ENCODE data around the gene RTP3.

RTP3 gene

GRCh38 chr3:46542344-46542743, 44.6 kb downstream of the RTP3 start:
- no peak for TF ChIP-seq CTCF (IDR thresholded peaks at IDR 0.05)

- TF ChIP-seq CTCF (IDR thresholded peaks at IDR 0.05): no peak
Observed at GRCh38 chr3:46542801-46543201, 45.0 kb downstream of the RTP3 start.

DNA sequence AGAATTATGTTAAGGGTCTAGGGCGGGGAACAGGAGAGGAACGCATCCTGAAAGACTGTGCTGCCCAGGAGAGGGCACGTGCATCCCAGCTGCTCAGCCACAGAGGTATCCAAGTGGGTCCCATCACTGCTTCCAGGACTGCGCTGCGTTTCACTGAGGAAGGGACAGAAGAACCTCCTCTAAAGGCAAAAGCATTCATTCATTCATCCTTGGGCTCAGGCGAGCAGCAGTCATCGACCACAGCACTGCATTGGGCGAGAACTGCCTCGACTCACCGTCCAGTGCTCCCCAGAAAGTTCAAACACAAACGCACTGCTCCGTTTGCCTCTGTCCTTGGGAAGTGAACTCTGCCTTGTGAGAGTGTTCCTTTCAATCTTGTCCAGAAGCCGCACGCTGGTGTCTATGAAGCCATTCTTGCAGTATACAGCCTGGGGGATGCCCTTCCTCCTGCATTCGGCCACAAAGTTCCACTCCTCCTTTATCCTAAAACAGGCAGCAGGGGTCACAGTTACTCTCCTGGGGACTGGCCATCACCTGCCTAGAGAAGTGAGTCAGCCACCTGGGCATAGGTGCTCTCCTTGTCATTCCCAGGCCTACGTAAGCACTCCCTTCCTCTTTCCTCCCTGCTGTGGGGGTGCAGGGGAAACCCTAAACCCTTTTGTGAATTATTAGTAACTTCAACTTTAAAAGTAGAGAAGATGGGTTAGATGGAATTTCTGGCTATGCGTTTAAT, 47.2 kb downstream of the RTP3 start:
- TF ChIP-seq CTCF (IDR thresholded peaks at IDR 0.05): no peak

GRCh38 chr3:46545818-46546630, 48.2 kb downstream of the RTP3 start:
- no peak for TF ChIP-seq CTCF (IDR thresholded peaks at IDR 0.05)

- TF ChIP-seq CTCF (IDR thresholded peaks at IDR 0.05): no peak
Observed at GRCh38 chr3:46546896-46547440, 49.2 kb downstream of the RTP3 start.

DNA sequence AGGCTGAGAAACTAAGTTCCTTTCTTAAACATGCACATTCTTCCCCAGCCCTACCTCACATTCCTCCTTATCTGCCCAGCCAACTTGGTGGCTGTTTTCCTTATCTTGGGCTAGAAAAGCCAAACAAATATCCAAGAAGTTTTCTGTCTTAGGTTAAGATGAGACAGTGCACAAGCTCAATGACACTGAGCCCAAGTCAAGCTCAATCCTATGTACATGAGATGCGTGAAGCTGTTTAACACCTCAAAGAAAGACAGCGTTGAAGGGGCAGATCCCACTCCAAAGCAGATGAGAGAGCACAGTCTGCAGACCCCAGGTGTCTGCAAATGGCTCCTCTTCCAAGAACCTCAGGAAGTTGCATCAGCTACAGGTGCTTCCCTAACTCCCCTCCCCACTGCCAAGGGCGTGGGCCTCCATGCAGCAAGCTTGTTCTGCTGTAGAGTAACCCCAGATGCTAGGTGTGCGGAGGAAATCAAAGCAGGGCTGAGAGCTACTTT, 51.7 kb downstream of the RTP3 start:
- no peak for TF ChIP-seq CTCF (IDR thresholded peaks at IDR 0.05)

DNA sequence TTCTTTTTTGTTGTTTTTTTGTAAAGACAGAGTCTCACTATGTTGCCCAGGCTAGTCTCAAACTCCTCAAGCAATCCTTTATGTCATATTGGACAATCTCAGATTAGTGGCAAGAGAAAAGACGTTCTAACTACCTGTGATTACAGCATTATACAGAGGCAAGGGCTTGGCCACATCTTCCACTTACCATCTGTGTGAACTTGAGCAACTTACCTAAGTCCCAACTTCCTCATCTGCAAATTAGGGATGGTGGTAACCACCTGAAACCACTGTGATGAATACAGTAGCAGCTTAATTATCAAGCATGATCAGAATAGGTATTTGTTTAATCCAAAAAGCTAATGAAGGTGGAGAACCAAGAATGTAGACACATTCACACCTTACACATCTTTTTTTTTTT, 52.2 kb downstream of the RTP3 start:
- no peak for TF ChIP-seq CTCF (IDR thresholded peaks at IDR 0.05)

All from LNCAP (cell line).